ENCODE results near the gene TWF2.
A peak's percentile ranks its signal among the peaks of the same experiment; 100 is the strongest.

Gene TWF2

DNA sequence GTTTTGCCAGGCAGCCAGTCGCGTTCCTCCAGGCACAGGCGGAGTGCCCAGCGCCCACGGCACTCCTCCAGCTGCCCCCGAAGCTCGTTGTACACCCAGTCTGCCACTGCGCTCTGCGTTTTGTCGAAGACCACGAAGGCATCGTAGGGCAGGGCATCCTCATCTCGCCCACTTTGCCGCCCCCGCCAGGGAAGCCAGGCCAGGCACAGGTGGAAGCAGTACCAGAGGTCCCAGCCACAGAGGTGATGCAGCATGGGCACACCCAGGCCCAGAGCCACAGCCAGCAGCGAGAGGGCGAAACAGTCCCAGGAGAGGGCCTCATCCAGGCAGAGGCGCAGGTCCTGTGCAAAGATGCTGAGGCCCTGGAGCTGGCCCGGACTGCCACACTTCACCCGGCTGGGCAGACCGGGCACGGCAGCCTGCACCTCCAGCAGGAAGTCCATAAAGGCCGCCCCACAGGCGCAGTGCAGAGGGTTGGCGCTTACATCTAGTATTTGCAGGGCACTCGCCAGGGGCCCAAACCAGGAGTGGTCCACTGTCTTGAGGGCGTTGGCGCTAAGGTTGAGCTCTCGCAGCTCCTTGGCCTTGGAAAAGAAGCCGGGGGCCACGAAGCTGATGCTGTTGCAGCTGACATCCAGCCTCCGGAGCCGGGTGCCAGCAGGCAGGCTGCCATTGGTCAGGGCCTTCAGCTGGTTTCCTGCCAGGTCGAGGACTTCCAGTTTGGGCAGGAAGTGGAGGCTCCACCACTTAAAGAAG, 17.2 kb downstream of the TWF2 start:
- DNase-seq = no peak

DNA sequence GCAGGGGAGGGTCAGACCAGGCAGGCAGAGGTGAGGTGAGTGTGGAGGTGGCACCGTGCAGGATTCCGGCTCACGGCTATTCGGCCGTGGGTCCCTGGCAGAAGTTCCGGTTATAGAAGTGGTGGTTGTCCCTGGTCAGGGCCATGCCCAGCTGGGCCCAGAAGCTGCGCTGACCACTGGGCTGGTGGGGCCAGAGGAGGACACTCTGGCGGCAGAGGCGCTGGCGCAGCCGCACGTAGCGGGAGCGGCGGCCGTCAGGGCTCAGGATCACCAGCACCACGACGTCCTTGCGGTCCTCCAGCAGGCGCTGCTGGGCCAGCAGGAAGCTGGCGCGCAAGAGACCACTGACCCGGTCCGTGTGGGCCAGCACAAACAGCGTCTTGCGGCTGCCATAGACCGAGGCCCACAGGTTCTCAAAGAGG, 17.8 kb downstream of the TWF2 start:
- no peak for DNase-seq

DNA sequence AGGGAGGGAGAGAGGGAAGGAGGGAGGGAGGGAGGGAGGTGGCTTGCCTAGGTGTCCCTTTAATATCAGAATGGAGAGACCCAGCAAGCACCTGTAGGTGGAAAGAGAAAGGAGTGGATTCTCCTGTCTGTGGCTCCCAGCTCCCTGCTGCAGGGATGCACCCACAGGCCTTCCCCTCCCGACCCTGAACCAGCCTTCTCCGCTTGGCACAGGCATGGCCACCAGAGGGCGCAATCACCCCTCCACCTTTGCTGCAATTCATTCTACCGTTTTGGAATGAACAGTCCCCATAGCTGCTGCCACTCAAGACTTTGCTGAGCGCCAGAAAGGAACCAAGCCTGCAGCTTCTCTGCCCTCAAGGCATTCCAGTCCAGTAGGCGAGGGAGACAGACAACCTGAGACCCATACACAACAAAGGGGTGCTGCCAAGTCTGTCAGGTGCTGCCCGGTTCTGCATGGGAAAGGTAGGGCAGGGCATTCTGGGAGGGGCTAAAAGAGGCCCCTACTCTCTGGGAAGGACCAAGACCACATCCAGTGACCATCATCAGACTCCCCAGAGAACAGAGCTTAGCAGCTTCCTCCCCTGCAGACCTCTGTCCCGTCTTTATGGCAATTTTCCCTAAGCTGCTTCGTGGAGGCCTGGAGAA, 18.5 kb downstream of the TWF2 start:
- DNase-seq = peak; percentile 13

DNA sequence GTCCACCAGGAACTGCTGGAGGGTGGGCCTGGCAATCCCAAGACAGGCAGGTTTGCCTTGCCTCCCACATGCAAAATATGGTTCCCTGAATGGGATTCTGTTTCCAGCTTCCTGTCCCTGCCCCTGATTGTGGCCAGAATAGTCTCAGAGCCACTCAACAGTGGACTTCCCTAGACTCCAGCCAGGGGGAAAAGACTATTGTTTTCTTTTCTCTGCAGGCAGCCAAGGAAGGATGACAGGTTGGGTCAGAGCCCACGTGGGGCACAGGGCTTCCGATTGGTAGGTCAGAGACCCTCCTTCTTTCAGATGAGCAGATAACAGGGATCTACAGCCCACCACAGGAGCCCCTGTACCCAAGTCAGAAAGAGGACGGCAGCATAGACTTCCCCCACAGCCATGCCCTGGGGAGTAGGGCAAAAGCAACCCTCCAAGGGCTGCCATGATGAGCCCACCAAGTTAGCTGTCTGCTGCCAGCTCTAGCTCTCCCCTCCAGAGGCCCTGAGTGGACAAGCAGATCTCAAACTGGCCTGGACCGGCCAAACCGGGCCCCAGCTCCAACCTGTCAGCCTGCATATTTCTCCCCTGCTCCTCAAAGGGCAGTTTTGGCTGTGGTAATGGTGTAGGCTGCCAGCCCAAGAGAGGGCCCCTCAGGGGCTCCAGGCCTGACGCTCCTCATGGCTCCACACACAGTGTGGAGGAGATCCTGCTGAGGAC, 19.9 kb downstream of the TWF2 start:
- DNase-seq = no peak

DNA sequence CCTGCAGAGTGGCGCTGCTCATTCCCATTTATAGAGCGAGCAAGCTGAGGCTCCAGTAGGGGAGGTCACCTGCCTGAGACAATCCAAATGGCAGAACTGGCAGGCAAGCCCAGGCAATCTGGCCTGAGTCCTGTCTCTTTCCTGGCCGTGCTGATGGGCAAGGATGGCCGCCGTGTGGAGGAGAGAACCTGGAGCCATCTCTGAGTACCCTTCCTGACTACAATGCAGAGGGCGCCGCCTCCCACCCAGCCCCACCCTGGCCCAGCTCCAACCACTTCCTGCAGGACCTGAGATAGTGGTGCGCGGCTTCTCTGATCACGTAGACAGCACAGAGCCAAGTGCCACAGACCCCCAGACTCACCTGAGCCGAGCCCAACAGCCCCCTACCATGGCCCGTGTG, 20.5 kb downstream of the TWF2 start:
- no peak for DNase-seq

DNA sequence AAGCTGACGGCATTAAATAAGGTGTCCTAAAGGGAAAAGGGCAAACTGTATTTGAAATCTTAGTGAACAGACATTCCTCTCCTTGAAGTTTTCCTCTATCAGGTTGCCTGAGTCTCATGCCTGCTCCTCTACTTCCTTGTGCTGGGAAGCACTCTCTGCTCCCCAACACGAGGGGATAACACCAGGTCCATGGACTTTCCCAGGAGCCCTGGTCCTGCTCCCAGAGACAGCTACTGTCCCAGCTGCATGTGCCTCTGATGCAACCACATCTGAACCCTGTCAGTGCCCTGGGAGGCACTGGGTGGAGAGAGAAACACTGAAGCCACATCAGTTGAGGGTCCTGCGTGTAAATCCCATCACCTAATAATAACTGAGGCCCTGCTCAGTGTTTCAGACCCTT, 20.9 kb downstream of the TWF2 start:
- DNase-seq = no peak

DNA sequence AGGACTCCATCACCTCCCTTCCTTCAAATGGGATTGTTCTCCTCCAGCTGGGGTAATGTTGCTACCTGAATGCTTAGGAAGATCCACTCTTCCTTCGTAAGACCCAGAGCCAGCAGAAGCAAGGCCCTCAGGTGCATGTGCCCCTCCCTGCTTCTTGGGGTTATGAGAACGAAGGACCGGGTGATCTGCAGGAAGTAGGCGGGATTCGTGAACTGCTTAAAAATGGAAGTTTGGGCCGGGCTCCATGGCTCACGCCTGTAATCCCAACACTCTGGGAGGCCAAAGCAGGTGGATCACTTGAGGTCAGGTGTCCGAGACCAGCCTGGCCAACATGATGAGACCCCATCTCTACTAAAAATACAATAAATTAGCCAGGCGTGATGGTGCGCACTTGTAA, 21.6 kb downstream of the TWF2 start:
- DNase-seq = no peak

DNA sequence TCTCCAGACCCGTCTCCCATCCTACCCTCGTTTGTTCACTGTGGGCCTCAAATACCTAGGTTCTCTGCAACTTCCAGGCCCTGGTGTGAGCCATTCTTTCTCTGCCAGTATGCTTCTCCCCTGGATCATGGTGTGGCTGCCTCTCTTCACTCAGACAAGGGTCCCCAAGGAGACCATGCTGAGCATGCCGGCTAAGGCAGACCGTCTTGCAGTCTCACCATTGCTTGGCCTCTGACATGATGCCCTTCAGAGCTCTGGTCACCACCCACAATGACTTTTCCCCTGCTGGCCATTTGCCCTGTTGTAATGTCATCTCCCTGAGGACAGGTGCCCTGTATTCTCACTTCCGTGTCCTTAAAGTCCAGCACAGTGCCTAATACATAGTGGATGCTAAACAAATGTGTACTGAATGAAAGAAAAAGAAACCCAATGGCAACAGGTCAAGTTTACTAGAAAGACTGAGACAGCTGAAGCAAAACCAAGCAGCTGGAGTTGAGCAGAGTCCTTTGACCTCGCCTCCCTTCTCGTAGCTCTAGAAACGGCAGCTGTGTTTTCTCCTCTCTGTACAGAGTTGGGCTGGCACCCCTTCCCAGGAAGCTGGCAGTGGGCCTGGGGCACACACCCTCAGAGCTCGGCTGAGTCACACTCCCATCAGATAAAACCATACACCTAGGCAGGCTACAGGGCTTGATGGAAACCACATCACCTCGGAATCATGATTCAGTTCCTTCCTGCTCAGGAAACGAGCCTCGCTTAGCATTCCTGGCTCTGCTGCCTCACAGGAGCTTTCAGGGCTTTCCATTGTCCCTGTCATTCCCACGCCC, 22.2 kb downstream of the TWF2 start:
- no peak for DNase-seq

DNA sequence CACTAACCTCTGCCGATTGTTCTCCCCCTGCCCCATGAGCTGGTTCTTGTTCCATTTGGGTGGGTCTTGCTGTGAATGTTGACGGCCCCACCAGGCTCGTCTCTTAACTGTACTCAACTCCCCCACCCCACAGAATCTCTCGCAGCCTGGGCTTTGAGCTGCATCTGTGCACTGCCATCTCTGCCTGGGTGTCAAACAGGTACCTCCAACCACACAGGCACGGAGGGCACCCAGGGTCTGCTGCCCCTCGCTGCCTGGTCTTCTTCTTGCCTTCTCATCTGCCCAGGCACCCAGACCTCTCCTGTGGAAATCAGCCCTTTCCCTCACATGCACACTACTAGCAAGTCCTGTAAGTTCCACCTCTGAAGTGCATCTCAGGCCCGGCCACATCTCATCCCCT, 23.6 kb downstream of the TWF2 start:
- no peak for DNase-seq

DNA sequence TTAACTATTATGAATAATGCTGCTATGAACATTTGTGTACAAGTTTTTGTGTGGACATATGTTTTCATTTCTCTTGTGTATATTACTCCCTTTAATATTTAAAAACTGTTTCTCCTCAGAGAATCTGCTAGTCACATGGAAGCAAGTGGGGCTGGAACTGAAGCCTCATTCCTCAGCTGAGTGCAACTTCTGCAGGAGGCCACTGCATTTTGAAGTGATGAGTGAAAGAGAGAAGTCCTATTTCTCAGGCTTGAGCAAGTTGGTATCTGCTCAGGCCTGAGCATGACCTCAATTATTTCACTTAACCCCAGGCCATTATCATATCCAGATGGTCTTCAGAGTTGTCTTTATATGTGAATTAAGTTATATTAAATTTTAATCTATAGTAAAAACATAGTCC, 25.1 kb downstream of the TWF2 start:
- no peak for DNase-seq

DNA sequence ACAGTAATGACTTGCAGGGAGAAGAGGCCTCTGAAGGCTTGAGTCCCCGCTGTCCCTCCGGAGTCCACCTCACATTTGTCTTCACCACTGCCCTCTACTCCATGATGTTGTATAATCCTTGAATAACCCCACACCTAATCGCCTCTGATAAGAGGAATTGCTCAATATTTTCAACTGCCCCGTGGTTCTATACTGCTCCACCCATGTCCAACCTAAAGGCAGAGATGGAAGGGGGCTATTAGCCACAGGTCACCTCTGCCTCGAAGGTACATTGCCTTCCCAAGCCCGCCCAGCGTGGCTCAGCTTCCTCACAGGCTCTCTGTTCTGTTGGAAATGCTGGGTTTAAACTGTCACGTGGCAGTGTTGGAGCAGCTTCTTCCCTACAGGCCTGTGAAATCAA, 26.0 kb downstream of the TWF2 start:
- no peak for DNase-seq

DNA sequence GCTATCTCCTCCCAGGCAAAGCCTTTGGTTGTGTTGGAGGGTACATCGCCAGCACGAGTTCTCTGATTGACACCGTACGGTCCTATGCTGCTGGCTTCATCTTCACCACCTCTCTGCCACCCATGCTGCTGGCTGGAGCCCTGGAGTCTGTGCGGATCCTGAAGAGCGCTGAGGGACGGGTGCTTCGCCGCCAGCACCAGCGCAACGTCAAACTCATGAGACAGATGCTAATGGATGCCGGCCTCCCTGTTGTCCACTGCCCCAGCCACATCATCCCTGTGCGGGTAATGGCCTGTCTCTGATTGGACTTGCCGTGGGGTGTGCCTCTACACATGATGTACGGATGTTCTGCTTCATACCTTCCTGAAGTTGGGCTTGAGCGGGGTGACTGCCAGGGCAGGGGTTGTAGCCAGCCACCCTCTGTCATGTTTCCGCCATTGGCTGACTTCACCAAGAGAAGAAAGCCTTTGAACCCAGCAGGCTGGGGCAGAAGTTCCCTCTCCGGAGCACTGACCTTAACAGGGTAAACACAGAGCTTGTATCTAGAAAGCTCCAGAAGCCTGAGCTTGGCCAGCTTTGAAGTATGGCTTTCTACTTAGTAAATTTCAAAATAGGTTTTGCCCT, 27.6 kb downstream of the TWF2 start:
- DNase-seq = no peak

DNA sequence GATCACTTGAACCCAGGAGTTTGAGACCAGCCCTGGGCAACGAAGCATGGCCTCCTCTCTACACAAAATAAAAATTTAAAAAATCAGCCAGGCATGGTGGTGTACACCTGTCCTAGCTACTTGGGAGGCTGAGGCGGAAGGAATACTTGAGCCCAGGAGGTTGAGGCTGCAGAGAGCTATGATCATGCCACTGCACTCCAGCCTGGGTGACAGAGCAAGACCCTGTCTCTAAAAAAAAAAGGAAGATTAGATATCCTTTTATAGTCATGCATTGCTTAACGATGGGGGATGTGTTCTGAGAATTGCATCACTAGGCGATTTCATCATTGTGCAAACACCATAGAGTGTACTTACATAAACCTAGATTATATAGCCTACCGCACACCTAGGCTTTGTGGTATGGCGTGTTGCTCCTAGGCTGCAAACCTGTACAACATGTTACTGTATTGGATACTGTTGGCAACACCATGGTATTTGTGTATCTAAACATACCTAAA, 28.4 kb downstream of the TWF2 start:
- peak; percentile 15 for DNase-seq

DNA sequence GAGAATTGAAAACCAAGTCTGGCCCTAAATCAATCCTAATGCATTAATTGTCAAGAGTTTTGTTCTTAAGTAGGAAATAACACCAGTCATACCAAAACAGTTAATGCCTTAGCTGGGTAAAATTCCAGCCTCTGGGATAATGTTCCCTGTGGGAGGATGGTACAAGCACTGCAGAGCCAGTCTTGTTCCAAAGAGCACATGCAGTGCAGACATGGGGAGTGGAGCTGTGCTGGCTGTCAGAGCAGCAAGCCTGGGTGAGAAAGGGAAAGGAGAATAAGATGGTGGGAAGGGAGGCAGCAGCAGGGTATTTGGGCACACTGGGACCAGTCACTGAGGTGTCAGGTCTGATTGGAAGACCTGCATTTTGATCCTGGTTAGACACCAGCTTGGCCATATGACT, 28.9 kb downstream of the TWF2 start:
- DNase-seq = no peak

DNA sequence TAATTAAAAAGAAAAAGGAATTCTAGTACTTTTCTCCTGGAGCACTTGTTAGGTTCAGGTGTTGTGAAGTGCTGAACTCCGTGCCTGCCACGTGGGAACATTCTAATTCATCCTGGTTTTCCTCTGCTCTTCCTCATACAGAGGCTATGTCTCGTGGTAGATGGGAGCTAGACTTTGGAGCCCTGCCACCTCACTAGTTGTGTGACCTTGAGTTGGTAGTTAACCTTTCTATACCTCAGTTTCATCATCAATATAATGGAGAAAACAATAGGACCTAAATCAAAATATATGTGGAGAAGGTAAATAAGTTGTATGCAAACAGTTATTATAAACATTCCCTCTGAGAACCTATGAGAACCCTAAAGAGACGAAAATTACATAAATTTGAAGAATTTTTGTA, 30.4 kb downstream of the TWF2 start:
- DNase-seq = no peak

DNA sequence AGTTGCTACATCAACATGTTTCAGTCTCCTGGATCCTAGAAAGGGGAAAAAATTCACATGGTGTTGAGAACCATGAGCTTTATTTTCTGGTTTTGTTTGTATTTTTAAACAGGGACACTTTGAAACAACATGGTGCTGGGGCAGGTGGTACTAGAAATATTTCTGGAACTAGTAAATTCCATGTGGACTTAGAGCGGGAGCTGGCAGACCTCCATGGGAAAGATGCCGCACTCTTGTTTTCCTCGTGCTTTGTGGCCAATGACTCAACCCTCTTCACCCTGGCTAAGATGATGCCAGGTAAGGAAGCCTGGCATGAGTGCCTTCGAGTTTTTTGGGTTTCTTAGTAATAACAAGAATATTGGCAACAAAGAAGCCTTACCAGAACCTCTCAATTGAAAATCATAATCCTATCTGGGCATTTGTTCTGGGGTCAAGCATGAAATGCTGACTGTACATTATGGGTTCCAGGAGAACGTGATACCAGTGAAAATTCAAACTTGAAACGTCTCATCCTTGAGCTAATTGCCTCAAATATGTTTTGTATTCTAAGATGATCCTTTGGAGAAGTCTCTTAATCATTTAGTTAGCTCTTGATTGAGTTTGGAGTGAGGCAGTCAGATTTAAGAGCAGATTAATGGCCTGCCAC, 33.1 kb downstream of the TWF2 start:
- no peak for DNase-seq

DNA sequence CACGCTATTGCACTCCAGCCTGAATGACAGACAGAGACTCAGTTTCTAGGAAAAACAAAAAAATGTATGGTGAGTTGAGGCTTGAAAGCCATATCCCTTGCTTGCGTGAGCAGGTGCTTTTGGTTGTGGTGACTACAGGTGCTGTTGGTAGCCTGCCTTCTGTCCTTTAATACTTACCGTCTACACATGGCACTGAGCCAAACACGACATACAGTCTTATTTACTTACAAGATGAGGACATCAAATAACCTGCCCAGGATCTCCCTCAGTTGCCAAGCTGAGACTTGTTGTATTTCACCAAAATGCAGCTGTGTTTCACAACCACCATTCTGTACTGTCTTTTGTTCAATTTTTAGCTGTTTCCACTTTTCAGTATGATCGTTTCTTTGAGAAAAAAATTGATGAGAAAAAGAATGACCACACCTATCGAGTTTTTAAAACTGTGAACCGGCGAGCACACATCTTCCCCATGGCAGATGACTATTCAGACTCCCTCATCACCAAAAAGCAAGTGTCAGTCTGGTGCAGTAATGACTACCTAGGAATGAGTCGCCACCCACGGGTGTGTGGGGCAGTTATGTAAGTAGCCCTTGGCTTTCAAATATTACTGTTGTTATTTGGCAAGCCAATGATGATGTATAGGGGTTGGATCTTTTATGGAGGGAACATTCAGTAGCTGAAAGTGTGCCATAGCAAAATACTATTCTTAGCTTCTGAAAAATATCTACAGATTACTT, 34.5 kb downstream of the TWF2 start:
- peak; percentile 65 for DNase-seq

DNA sequence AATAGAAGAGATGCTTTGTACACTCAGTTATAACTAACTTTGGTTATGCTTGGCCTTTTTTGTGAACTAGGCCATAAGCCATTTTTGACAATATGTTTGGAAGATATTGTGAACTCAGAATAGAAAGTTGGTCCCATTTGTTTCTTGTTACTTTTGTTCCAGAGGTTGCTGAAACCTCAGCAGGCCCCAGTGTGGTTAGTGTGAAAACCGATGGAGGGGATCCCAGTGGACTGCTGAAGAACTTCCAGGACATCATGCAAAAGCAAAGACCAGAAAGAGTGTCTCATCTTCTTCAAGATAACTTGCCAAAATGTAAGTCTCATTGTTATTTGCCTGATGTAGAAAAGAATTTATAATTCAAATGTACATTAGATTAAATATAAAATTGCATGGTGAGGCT, 35.3 kb downstream of the TWF2 start:
- DNase-seq = no peak

DNA sequence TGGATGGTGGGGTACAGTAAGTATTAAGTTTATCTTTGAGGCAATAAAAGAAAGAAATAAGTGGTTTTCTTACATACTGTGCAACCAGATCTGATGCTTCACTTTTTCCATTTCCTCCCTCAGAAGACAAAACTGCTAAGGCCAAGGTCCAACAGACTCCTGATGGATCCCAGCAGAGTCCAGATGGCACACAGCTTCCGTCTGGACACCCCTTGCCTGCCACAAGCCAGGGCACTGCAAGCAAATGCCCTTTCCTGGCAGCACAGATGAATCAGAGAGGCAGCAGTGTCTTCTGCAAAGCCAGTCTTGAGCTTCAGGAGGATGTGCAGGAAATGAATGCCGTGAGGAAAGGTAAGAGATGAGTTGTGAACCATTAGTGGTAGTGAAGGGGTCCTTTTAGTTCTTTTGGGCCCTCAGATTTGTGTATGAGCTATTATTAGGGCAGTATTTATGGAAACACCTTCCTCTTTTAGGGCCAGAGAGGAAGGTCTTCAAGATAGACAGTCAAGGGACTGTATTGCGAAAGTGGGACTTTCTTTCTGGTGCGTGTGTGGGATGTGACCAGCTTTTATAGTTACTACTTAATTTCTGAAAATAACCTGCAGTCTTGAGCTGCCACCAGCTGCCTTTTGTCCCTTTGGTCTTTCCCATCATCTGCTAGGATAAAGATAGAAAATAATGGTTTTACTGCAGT, 36.4 kb downstream of the TWF2 start:
- no peak for DNase-seq

DNA sequence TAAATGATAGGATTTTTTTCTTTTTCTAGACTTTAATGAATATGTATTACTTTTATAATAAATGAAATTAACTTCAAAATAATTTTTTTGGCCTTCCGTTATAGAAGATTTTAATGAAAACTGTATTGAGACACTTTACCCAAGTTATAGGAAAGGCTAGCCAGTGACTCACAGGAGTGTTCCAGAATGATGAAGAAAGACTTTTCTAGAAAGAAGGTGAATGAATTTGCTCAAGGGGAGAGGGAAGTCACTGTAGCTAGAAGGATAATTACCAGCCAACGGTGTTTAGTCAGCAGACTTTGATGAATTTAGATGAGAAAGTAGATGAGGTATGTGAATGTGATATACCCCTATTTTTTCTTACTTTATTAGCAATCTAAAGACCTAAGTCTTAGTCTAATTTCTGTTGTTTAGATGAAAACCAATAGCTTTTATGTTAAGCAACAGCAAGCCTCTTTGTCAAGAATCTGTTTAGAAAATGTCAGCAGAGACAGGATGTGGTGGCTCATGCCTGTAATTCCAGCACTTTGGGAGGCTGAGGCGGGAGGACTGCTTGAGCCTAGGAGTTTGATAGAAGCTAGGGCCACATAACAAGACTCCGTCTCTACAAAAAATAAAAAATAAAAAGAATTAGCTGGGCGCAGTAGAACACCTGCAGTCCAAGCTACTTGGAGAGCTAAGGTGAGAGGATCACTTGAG, 37.8 kb downstream of the TWF2 start:
- no peak for DNase-seq
